Activated naive CD4-positive, alpha-beta T cell (primary cell): Measurements from ENCODE around the gene MEOX2.

Experiments
- DNase-seq, 4 experiments: peaks; one replicate each; lab custom pipeline; 2025; lab: John Stamatoyannopoulos, UW

Gene MEOX2

GRCh38 chr7:15610503-15610902, 76.0 kb downstream of the MEOX2 start:
- DNase-seq, result no peak

GRCh38 chr7:15609287-15609686, 77.2 kb downstream of the MEOX2 start:
- no peak for DNase-seq

GRCh38 chr7:15607529-15608210, 78.8 kb downstream of the MEOX2 start:
- no peak for DNase-seq

GRCh38 chr7:15606561-15606960, 79.9 kb downstream of the MEOX2 start:
- no peak for DNase-seq

- no peak for DNase-seq
Measured at GRCh38 chr7:15604166-15604565, 82.3 kb downstream of the MEOX2 start.

GRCh38 chr7:15603124-15603523, 83.4 kb downstream of the MEOX2 start:
- DNase-seq, result no peak

GRCh38 chr7:15602236-15602635, 84.2 kb downstream of the MEOX2 start:
- no peak for DNase-seq

- no peak for DNase-seq
Measured at GRCh38 chr7:15601175-15601574, 85.3 kb downstream of the MEOX2 start.

GRCh38 chr7:15600298-15600697, 86.2 kb downstream of the MEOX2 start:
- no peak for DNase-seq

GRCh38 chr7:15594461-15594860, 92.0 kb downstream of the MEOX2 start:
- no peak for DNase-seq

- no peak for DNase-seq
Measured at GRCh38 chr7:15593382-15593781, 93.1 kb downstream of the MEOX2 start.

GRCh38 chr7:15586266-15586665, 100.2 kb downstream of the MEOX2 start:
- no peak for DNase-seq

- no peak for DNase-seq
Measured at GRCh38 chr7:15584575-15584974, 101.9 kb downstream of the MEOX2 start.

GRCh38 chr7:15582773-15583172, 103.7 kb downstream of the MEOX2 start:
- no peak for DNase-seq

GRCh38 chr7:15581352-15581951, 105.0 kb downstream of the MEOX2 start:
- DNase-seq, result no peak

- no peak for DNase-seq
Measured at GRCh38 chr7:15580604-15581351, 105.7 kb downstream of the MEOX2 start.

- DNase-seq, result no peak
Measured at GRCh38 chr7:15577600-15577999, 108.9 kb downstream of the MEOX2 start.

- DNase-seq, result no peak
Measured at GRCh38 chr7:15571301-15571878, 115.1 kb downstream of the MEOX2 start.

- DNase-seq, result no peak
Measured at GRCh38 chr7:15567652-15568051, 118.8 kb downstream of the MEOX2 start.

GRCh38 chr7:15567036-15567435, 119.4 kb downstream of the MEOX2 start:
- DNase-seq, result no peak

- no peak for DNase-seq
Measured at GRCh38 chr7:15566476-15566875, 120.0 kb downstream of the MEOX2 start.

- no peak for DNase-seq
Measured at GRCh38 chr7:15561835-15562234, 124.6 kb downstream of the MEOX2 start, which contains the start of gene AGMO. Gene AGMO (minus strand): TSS chr7:15562015.
